ENCODE measurements around the gene CUL9. TPM values are rescaled to one million over a fixed set of nuclear protein-coding genes. Genes with fewer than 3 reads are reported as not detected.

Gene CUL9
- total and polyA plus RNA-seq, 5 donors: 14.6 to 18.7 (median 15.9) TPM

DNA sequence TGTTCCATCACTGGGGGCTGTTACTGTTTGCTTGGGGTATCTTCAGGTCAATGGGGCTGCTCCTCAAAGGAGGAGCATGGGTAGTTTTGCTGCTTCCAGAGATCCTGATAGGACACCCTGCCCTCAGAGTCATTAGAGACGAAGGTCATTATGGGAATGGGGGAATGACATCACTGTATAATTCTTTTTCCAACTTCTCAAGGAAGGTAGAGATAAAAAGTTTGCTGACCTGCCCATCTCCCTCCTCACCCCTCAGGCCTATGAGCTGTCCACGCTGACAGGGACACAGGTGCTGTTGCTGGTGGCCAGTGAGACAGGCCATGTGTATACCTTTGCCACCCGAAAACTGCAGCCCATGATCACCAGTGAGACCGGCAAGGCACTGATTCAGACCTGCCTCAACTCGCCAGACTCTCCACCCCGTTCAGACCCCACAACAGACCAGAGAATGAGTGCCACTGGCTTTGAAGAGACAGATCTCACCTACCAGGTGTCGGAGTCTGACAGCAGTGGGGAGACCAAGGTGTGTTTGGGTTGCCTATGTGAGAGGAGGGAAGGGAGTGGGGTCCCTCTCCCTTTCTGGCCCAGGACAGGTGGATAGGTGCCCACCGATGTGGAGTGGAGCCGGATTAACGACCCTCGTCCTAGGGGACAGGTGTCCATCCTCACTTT lies 8.3 kb upstream of the CUL9 start:
- H3K27ac ChIP-seq (ENCODE audit: low read length): peak overlapping the region; percentile 83
- H3K4me3 ChIP-seq (ENCODE audit: low read length): peak overlapping the region; percentile 96
- no peaks in the 10 kb centered on the region for H3K27me3 ChIP-seq (ENCODE audit: control insufficient read depth, insufficient read depth)
- intact Hi-C loops (cut with DNase I): no loop called here
- DNase-seq (peak in 2 of 3 donors; percentile 29 to 58), ATAC-seq (no peak)
- H3K4me1 ChIP-seq (ENCODE audit: control insufficient read depth, insufficient read depth, low read length): peaks cover 10% of the 10 kb centered on the region
- no peaks in the 10 kb centered on the region for H3K9me3 ChIP-seq (ENCODE audit: control insufficient read depth, low read length)
- WGBS: 43% methylated on average over 11 of the region's 11 CpGs

DNA sequence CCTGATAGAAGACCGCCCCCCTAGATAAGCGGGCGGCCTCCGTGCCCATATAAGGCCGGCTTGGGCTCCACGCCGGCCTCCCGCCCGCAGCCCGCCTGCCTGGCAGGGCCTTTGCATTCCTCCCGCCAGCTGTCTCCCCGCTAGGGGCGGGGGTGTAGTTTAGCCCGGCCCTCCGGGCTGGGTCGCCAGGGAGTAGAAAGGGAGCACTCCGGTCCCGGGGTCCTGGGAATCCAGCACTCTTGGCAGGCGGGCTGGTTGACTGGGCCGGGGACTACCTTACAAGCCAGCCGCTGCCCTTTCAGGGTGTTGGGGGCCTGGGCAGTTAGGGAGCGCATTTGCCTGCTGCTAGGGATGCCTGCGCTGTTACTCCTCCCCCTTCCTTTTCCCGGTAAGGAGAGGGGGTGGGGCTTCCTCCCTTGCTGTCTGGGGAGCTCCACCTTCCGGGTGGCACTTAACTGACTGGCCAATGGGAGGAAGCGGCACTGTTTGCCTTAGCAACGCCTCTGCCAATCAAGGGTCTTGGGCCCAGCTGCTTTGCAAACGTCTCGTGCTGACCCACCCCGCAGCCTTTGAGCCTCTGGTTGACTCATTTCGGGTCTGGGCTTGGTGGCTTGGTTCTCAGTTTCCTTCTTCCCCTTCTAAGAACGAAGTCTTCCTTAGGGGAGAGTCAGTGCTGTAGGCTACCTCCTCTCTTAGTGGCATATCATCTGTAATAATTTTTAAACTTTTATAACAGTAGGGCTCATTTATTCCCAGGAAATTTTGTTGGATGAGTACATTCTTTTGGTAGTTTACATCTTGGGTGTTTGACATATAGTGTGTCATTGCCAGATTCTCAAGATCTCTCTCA lies 7.5 kb upstream of the CUL9 start:
- WGBS: under 1% methylated on average over 32 of the region's 32 CpGs
- H3K27me3 ChIP-seq (ENCODE audit: control insufficient read depth, insufficient read depth): no peaks in the 10 kb centered on the region
- intact Hi-C loops (cut with DNase I): no loop called here
- peaks cover 10% of the 10 kb centered on the region for H3K4me1 ChIP-seq (ENCODE audit: control insufficient read depth, insufficient read depth, low read length)
- peak overlapping the region; percentile 83 for H3K27ac ChIP-seq (ENCODE audit: low read length)
- H3K9me3 ChIP-seq (ENCODE audit: control insufficient read depth, low read length): no peaks in the 10 kb centered on the region
- ATAC-seq (peak; percentile 88 to 89), DNase-seq (peak; percentile 97 to 98 (median 98))
- peak overlapping the region; percentile 26 for H3K4me3 ChIP-seq (ENCODE audit: low read length)

DNA sequence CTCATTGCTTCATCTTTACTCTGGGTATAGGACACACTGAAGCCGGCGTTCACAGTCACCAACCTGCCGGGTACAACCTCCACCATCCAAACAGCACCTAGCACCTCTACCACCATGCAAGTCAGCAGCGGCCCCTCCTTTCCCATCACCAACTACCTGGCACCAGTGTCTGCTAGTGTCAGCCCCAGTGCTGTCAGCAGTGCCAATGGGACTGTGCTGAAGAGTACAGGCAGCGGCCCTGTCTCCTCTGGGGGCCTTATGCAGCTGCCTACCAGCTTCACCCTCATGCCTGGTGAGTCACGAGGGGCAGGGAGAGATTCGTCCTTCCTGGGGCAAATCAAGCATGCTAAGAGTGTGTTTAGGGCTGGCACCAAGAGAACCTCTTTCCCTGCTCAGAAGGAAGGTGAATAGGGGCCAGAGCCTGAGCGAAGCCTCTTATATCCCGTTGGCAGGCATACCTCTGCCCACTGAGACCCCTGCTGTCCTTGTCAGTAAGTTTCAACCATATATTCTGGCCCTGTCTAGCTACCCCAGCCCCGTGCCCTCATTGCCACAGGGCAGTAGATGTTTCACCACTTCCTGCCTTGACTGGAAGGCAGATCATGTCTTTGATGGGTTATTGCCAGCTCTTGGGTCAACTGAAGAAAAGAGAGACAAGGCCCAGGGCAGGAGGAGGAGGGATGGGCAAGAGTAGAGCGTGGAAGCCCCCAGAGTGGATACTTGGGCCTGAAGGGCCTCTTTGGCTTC lies 6.1 kb upstream of the CUL9 start:
- DNase-seq (no peak), ATAC-seq (no peak)
- intact Hi-C loops (cut with DNase I): no loop called here
- Histone ChIP-seq H3K4me1 (ENCODE audit: control insufficient read depth, insufficient read depth, low read length) (peaks cover 10% of the 10 kb centered on the region), H3K9me3 (ENCODE audit: control insufficient read depth, low read length) (no peaks in the 10 kb centered on the region), H3K27ac (ENCODE audit: low read length) (no peak overlapping the region), H3K4me3 (ENCODE audit: low read length) (no peak overlapping the region), H3K27me3 (ENCODE audit: control insufficient read depth, insufficient read depth) (no peaks in the 10 kb centered on the region)
- 89% methylated on average over 11 of the region's 11 CpGs for WGBS

DNA sequence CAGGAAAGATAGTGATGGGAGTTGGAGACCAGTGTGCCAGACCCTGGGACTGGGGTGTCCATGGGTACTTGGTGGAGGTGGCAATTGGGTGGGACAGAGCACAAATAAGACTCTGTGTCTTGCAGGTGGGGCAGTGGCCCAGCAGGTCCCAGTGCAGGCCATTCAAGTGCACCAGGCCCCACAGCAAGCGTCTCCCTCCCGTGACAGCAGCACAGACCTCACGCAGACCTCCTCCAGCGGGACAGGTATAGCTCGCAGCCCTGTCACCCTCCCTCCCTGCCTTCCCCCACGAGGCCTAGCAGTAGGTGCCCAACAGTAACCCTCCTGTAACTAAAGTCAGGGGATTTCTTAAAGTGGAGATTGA lies 5.6 kb upstream of the CUL9 start:
- Histone ChIP-seq H3K9me3 (ENCODE audit: control insufficient read depth, low read length) (no peaks in the 10 kb centered on the region), H3K27me3 (ENCODE audit: control insufficient read depth, insufficient read depth) (no peaks in the 10 kb centered on the region), H3K27ac (ENCODE audit: low read length) (no peak overlapping the region), H3K4me3 (ENCODE audit: low read length) (no peak overlapping the region), H3K4me1 (ENCODE audit: control insufficient read depth, insufficient read depth, low read length) (peaks cover 10% of the 10 kb centered on the region)
- DNase-seq: peak in 1 of 3 donors; percentile 47
- WGBS: 93% methylated on average over 6 of the region's 6 CpGs
- intact Hi-C loops (cut with DNase I): no loop called here
- no peak for ATAC-seq

DNA sequence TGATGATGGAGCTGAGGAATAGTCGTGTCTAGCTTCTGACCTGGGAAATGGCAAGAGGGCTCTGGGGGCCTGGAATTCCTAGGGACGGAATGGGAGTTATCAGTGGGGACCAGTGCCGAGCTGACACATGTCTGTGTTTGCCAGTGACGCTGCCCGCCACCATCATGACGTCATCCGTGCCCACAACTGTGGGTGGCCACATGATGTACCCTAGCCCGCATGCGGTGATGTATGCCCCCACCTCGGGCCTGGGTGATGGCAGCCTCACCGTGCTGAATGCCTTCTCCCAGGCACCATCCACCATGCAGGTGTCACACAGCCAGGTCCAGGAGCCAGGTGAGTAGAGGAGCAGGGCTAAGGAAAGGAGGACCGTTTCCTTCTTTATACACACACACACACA lies 3.8 kb upstream of the CUL9 start:
- no peaks in the 10 kb centered on the region for H3K27me3 ChIP-seq (ENCODE audit: control insufficient read depth, insufficient read depth)
- H3K4me3 ChIP-seq (ENCODE audit: low read length): no peak overlapping the region
- peaks cover 5% of the 10 kb centered on the region for H3K4me1 ChIP-seq (ENCODE audit: control insufficient read depth, insufficient read depth, low read length)
- no peak for DNase-seq
- H3K27ac ChIP-seq (ENCODE audit: low read length): no peak overlapping the region
- WGBS: 85% methylated on average over 12 of the region's 12 CpGs
- H3K9me3 ChIP-seq (ENCODE audit: control insufficient read depth, low read length): no peaks in the 10 kb centered on the region
- intact Hi-C loops (cut with DNase I): no loop called here
- ATAC-seq: no peak

DNA sequence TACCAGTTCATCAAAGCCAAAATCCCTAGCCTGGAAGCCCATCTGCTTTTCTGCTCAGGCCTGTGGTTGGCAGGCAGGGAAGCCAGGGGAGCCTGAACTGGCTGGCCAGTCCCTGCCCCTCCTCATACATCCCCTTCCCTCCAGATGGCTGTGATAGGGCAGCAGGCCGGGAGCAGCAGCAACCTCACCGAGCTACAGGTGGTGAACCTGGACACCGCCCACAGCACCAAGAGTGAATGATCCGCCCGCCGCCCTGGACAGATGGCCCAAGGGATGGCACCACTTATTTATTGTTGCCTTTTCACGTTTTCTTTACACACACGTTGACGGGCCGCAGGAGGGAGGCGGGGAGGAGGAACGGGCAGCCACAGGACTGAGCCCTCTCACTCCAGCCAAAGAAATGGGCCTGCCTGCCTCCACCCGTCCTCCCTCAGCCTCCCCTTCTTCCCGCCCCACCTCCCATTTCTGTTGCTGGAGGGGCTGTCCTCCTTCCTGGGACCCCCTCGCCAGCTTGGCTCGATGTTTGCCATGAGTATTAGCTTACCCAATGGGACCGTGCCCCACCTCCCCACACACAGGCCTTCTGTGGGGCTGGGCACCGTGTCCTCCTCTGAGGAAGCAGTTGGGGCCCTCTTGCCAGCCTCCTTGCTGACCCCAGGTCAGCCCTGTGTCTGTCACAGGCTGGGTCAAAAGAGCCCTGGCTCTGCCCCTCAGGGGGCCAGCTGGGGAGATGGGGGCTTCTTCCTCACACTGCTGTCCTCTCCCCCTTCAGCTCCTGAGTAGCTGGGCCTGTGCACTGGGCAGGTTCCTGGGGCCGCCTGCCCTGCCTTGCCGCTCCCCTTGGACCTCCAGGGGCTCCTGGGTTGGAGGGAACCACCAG lies 2.8 kb upstream of the CUL9 start:
- no peak overlapping the region for H3K4me3 ChIP-seq (ENCODE audit: low read length)
- no peak overlapping the region for H3K27ac ChIP-seq (ENCODE audit: low read length)
- H3K27me3 ChIP-seq (ENCODE audit: control insufficient read depth, insufficient read depth): no peaks in the 10 kb centered on the region
- WGBS: 88% methylated on average over 20 of the region's 20 CpGs
- H3K9me3 ChIP-seq (ENCODE audit: control insufficient read depth, low read length): no peaks in the 10 kb centered on the region
- no peaks in the 10 kb centered on the region for H3K4me1 ChIP-seq (ENCODE audit: control insufficient read depth, insufficient read depth, low read length)
- ATAC-seq (no peak), DNase-seq (no peak)
- intact Hi-C loops (cut with DNase I): no loop called here

DNA sequence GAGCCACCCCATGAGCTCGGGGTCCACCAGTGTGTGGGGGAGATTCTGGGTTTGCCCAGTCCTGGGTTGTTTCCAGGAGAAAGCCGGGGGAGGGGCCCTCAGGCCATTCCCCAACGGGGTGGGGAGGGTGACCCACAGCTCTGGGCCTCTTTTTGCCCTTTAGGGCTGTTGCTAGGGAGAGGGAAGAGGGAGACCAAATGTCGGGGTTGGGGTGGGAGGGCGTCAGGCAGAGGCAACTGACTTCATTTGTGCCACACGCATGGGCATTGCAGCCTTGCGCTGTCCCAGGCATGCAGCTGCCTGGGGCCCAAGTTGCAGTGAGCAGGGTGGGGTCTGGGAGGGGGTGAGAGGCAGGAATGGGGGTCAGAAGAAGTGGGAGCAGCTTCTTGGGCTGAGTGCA lies 1.9 kb upstream of the CUL9 start:
- Histone ChIP-seq H3K4me1 (ENCODE audit: control insufficient read depth, insufficient read depth, low read length) (no peaks in the 10 kb centered on the region), H3K9me3 (ENCODE audit: control insufficient read depth, low read length) (no peaks in the 10 kb centered on the region), H3K27me3 (ENCODE audit: control insufficient read depth, insufficient read depth) (no peaks in the 10 kb centered on the region), H3K27ac (ENCODE audit: low read length) (no peak overlapping the region), H3K4me3 (ENCODE audit: low read length) (no peak overlapping the region)
- WGBS: 77% methylated on average over 7 of the region's 7 CpGs
- DNase-seq: no peak
- no peak for ATAC-seq
- intact Hi-C loops (cut with DNase I): no loop called here

DNA sequence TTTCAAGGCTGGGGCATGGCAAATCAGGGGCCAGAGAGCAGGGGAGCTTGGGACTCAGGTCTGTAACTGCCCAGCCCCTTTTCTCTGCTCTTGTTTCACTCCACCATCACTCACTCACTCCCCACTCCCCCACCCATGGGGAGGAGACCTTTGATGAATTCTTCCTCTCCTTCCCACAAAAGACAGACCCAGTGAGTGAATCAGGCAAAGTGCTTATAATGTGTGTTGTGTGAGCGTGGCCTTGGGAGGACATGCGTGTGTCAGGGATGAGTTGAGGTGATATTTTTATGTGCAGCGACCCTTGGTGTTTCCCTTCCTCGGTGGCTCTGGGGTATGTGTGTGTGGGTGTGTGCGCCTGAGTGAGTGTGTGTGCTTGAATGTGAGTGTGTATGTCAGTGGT lies 1.0 kb upstream of the CUL9 start:
- ATAC-seq (no peak), DNase-seq (no peak)
- 66% methylated on average over 5 of the region's 5 CpGs for whole genome bisulfite sequencing
- intact Hi-C loops (cut with DNase I): no loop called here
- no peaks in the 10 kb centered on the region for H3K4me1 ChIP-seq (ENCODE audit: control insufficient read depth, insufficient read depth, low read length)
- H3K27ac ChIP-seq (ENCODE audit: low read length): no peak overlapping the region
- no peaks in the 10 kb centered on the region for H3K9me3 ChIP-seq (ENCODE audit: control insufficient read depth, low read length)
- no peak overlapping the region for H3K4me3 ChIP-seq (ENCODE audit: low read length)
- H3K27me3 ChIP-seq (ENCODE audit: control insufficient read depth, insufficient read depth): no peaks in the 10 kb centered on the region

DNA sequence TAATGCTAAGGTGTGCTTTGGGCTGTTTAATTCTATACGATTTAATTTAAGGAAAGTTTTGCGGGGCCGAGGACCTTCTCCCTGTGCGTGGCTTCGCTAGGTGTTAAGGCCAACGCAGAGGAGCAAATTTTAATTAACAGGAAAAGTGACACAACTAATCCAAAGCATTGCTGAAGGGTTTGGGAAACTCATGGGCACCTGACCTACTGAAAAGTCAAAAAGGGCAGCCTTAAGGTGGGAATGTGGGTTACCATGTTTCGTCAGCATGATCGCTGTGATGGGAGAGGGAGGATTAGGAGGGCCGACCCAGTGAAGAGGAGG lies 415 bp upstream of the CUL9 start:
- Histone ChIP-seq H3K27me3 (ENCODE audit: control insufficient read depth, insufficient read depth) (no peaks in the 10 kb centered on the region), H3K9me3 (ENCODE audit: control insufficient read depth, low read length) (no peaks in the 10 kb centered on the region), H3K4me1 (ENCODE audit: control insufficient read depth, insufficient read depth, low read length) (no peaks in the 10 kb centered on the region), H3K4me3 (ENCODE audit: low read length) (peak overlapping the region; percentile 62), H3K27ac (ENCODE audit: low read length) (peak overlapping the region; percentile 4)
- WGBS: 44% methylated on average over 9 of the region's 9 CpGs
- ATAC-seq (no peak), DNase-seq (no peak)
- intact Hi-C loops (cut with DNase I): no loop called here

DNA sequence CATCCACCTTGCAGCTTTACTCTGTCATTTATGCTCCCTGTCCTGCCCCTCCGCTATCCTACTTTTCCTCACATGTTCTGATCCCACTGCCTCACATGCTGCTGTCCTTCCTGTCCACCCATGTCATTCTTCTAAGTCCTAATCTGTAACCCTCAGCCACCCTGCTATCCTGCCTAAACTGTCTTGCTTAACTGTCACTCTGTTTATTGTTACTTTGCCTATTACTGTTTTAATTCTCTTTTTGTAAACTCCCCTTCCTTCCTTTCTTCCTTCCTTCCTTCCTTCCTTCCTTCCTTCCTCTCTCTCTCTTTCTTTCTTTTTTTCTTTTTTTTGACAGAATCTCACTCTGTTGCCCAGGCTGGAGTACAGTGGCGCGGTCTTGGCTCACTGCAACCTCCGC lies 1.4 kb downstream of the CUL9 start:
- no peaks in the 10 kb centered on the region for H3K4me1 ChIP-seq (ENCODE audit: control insufficient read depth, insufficient read depth, low read length)
- H3K9me3 ChIP-seq (ENCODE audit: control insufficient read depth, low read length): no peaks in the 10 kb centered on the region
- no peak for ATAC-seq
- no peak overlapping the region for H3K27ac ChIP-seq (ENCODE audit: low read length)
- 93% methylated on average over 4 of the region's 4 CpGs for WGBS
- H3K27me3 ChIP-seq (ENCODE audit: control insufficient read depth, insufficient read depth): no peaks in the 10 kb centered on the region
- DNase-seq: no peak
- H3K4me3 ChIP-seq (ENCODE audit: low read length): no peak overlapping the region
- intact Hi-C loops (cut with DNase I): no loop called here

All from right cardiac atrium (tissue), 5 donors.